Amniotic stem cell (primary cell): ENCODE measurements around the gene AGMAT.
A peak's percentile ranks its signal among the peaks of the same experiment; 100 is the strongest.

Experiments used
- DNase-seq: peaks from one replicate; lab custom pipeline; 2025; lab: John Stamatoyannopoulos, UW

AGMAT gene

DNA sequence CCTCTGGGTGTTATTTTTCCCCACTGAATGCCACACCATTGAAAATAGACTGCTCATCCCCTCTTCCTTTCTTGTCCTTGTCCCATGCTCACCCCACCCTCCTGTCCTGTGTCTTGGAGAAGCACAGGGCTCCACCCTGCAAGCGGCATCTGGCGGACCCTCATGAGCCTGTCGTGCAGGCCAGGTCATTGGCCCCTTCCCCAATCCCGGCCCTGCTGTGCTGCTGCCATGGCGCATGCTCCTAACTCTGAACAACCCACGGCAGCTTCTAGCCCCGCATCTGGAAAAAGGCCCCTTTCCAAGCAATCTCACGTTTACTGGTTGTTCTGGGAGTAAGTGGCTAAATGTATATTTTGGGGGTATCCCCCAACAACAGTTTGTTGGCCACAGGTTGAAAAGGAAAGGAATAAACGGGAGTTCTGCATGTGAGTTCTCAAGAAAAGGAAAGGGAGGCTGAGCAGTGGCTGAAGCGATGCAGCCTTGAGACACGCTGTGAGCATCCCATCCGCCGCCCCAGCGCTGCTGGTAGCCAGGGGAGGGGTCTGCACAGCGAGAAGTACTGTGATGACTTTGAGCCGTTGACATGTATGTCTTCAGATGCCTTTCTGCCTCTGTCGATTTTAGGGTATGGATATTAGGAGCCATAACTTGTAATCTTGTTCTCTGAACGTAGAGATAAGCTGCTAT lies 16.3 kb downstream of the AGMAT start:
- DNase-seq, result no peak

DNA sequence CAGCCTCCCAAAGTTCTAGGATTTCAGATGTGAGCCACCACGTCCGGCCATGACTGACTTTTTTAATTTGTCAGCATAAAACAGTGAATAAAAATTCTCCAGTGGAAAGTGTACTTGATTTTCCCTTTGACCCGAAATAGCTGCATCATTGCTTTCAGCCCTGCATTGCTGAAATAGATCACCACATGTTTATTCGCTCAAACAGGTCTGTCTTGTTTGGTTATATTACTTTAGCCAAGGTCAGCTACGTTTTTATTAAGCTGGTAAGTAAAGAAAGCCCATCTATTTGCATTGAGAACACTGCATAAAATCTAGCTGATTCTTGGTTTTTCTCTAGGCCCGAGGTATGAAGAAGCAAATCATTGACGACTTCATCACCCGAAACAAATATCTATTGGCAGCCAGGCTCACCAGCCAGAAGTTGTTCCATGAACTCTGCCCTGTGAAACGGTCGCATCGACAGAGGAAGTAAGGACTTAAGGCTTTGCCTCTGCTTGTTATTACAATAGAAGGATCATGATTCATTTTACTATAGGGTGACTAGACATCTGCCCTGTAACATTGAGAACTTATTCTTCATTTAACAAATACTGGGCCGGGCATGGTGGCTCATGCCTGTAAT lies 25.6 kb downstream of the AGMAT start:
- no peak for DNase-seq

DNA sequence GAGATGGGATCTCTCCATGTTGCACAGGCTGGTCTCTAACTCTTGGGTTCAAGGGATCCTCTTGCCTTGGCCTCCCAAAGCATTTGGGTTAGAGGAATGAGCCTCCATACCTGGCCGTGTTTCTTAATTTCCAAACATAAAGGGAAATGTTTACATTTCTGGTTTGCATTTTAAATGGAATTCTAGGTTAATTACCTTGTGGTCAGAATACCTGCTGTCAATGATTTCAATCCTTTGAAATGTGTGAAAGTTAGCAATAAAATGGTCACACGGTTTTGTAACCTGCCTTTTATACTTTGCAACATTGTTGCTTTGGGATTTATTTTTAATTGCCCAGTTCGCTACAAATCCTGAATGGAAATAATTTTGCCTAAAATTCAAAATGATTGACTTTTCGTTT lies 26.3 kb downstream of the AGMAT start:
- no peak for DNase-seq

DNA sequence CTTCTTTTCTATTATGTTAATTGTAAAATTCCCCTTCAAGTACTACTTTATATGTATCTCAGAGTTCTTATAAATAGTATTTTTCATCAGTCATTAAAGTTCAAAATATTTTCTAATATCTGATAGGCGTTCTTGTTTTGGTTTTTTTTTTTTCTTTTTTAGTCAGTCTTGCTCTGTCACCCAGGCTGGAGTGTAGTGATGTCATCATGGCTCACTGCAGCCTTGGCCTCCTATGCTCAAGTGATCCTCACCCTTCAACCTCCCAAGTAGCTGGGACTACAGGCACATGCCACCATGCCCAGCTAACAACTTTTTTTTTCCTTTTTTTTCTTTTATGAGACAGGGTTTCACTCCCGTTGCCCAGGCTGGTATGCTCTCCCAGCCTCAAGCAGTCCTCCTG lies 27.3 kb downstream of the AGMAT start:
- DNase-seq, result no peak

DNA sequence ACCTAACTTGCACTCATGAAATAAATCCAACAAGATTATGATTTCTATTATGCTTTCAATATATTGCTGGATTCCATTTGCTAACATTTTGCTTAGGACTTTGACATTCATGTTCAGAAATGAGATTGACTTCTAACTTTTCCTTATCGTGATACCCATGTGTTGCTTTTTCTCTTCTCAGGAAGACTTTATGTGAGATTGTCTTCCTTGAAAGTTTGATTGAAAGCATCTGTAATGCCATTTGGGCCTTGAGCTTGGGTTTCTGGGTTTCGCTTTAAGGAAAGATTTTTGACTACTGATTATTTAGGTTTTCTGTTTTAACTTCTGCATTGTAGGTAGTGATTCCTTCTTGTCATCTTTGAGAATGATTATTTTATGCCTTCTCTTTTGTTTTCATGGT lies 27.8 kb downstream of the AGMAT start:
- DNase-seq, result no peak

DNA sequence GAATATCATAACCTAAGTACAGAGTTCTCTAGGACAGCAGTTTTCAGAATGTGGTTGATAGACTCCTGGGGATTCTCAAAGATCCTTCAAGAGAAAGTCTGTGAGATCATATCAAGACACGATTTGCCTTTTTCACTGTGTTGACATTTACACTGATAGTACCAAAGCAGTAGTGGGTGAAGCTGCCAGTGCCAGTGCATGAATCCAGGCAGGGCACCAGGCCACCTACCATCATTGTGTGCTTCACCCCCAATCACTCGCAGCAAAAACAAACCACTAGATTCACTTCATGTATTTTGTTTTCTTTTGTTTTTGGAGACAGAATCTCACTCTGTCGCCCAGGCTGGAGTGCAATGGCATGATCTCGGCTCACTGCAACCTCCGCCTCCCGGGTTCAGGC lies 34.3 kb downstream of the AGMAT start:
- no peak for DNase-seq

DNA sequence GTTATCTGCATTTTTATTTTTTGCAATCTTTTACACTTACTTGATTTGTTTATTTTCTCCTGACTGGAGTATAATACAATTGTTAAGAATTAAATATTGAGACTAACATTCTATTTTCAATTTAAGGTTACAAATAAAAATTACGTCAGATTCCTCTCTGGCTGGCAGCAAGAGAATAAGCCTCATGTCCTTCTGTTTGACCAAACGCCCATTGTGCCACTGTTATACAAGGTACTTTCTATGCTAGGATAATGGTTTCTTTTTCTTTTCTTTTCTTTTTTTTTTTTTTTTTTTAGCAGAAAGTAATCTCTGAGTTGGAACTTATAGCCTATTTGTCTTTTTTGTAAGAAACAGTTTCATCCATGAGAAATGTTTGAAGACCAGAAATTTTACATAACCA lies 38.2 kb downstream of the AGMAT start:
- DNase-seq, result no peak

DNA sequence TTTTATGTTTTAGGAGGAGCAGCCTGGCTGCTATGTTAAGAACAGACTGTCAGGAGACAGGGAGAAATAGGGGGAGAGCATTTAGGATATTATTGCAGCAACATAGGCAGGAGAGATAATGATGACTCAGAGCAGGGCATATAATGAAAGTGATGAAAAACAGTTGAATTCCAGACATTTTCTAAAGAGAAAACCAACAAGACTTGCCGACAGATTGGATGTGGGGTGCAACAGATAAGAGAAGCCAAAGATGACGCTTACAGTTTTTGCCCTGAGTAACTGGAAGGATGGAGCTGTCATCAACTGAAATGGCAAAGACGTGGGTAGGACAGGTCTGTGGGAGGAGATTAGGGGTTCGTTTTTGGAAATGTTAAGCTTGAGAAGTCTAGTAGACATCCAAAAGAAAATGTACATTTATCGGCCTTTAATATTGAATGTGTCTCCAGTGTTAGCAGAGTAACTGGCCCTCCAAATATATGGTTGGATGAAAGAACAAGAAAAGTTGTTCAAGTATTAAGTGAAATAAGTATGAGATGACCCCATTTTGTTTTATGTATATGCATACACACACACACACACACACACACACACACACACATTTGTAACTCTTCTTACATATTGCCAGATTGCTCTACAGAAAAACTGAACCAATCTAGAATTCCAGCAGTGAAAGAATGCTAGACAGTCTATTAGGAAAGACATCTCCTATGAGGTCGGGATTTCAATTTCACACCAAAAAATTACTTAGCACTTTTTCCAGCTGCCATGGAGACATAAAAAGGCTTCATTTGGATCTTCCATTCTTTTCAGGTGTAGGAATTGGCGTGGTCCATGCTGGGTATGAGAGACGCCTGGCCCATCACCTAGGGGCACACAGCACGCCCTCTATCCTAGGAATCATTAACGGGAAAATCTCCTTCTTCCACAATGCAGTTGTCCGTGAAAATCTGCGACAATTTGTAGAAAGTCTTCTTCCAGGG lies 41.0 kb downstream of the AGMAT start:
- peak; percentile 2 for DNase-seq

DNA sequence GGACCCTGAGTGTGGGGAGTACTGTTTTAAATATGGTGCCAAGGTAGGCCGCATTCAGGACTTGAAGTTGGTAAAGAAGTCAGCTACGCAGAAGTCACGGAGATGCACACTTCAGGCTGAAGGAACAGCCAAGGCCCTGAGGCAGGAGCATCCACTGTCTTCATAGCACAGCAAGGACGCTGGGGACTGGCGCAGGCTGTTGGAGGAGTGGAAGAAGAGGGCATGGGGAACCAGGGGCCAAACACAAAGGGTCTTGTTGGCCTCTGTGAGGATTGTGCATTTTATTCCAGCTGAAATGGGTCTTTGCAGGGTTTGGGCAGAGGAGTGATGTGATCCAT lies 41.6 kb downstream of the AGMAT start:
- DNase-seq, result no peak

DNA sequence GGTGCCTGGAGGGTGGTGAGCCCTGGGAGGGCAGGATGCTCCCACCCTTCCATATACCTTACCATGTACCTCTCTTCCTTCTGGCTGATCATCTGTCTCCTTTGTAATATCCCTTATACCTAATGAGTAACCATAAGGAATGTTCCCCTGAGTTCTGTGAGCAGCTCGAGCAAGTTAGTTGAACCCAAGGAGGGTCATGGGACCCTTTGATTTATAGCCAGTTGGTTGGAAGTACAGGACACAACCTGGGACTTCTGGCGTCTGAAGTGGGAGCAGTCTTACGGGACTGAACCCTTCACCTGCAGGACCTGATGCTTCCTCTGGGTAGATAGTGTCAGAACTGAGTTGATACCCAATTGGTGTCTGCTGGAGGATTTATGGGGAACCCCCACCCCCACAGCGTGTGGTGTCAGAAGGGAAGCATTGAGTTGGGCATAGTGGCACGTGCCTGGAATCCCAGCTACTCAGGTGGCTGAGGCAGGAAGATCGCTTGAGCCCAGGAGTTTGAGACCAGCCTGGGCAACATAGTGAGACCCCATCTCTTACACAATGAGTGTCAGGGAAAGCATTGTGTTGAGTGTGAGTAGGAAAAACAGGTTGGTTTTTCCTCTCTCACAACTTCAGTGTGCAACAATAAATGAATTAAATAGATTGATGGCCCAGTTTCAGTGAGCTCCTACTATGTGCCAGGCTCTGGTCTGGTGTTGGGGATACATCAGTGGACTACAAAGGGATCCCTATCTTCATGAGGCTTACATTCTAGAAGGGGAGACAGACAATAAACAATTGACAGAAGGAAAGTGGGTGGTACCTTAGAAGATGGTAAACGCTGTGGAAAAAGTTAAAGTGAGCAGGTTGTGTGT lies 42.2 kb downstream of the AGMAT start:
- DNase-seq, result no peak

DNA sequence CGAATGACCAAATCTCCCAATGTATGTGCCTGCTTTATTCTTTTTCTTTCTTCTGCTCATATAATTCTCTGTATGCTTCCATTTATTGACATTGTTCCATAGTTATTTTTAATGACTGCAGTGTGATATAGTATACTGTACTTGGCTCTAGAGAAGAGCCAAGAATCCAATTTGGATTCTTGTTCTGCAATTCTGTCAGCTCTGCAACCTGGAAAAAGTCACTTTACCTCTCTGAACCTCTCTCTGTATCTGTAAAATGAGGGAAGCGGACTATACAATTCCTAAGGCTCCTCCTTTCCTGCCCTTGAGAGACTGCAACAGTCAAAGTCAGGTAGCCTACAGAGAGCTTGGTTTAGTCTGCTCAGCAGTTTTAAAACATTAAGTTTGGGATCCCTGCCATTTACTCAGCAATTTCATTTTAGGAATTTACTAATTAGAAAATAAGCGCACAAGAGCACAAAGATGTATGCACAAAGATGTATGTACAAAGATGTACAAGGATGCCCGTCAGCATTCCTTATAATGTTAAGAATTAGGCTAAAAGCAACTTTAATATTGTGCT lies 43.5 kb downstream of the AGMAT start:
- DNase-seq, result no peak

DNA sequence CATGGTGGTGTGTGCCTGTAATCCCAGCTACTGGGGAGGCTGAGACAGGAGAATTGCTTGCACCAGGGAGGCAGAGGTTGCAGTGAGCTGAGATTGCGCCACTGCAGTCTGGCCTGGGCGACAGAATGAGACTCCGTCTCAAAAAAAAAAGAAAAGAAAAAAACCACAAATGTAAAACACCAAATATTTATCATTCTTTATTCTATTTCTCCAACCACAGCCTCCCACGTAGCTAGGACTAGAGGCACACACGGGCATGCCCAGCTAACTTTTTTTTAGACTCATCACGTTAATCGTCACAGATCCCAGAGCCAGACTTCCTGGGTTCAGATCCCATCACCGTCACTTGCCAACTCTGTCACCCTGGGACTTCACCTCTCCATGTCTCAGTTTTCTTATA lies 44.7 kb downstream of the AGMAT start:
- DNase-seq, result no peak

DNA sequence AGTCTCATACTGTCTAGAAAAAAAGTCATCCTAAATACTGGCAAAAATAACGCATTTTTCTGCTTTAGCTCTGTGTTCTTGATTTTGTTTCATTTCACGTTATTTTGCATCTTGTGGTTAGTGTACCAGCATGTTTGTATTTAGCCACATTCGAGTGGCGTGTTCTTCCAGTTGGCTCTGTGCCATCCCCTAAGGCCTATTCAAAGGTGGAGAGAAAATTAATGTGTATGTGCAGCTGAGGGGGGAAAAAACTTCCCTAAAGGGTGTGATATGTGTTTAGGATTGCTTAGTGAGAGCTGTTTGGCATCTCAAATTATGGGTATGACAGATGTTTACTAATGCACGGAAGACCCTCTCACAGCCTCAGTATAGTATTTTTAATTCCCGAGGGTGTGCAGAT lies 46.1 kb downstream of the AGMAT start:
- DNase-seq, result no peak

DNA sequence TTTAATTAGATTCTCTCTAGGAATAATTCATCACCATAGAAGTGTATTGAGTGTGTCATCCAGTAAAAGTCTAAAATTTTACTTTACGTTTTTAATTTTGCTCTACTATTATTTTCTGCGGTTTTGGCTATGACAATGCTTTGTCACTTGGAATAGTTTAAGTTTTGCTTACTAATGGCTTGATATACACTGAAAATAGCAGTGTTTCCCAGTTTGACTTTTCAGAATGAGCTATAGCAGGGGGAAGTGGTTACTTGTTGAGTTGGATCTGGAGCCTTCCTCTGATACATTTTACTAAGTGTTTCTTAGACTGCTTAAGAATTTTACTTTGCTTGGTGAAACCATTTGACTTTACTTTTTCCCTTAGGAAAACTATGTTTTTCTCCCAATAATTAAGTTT lies 53.2 kb downstream of the AGMAT start:
- no peak for DNase-seq

DNA sequence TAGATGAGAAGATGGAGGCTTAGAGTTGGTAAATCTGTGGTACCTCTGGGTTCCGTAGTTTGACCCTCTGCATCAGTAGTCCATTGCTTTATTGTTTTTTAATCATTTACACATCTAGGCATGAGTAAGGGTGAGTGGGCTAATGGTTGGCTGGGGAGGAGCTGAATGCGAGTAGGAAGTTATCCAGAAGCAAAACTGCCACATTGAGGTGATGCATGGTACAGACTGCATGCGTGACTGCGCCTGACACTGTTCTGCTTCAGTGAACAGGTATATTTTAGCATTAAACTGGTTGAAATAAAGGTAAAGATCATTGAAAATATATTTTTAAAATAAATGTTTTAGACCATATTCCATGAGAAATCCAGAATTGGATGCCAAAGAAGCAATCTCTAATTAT lies 53.8 kb downstream of the AGMAT start:
- DNase-seq, result no peak

DNA sequence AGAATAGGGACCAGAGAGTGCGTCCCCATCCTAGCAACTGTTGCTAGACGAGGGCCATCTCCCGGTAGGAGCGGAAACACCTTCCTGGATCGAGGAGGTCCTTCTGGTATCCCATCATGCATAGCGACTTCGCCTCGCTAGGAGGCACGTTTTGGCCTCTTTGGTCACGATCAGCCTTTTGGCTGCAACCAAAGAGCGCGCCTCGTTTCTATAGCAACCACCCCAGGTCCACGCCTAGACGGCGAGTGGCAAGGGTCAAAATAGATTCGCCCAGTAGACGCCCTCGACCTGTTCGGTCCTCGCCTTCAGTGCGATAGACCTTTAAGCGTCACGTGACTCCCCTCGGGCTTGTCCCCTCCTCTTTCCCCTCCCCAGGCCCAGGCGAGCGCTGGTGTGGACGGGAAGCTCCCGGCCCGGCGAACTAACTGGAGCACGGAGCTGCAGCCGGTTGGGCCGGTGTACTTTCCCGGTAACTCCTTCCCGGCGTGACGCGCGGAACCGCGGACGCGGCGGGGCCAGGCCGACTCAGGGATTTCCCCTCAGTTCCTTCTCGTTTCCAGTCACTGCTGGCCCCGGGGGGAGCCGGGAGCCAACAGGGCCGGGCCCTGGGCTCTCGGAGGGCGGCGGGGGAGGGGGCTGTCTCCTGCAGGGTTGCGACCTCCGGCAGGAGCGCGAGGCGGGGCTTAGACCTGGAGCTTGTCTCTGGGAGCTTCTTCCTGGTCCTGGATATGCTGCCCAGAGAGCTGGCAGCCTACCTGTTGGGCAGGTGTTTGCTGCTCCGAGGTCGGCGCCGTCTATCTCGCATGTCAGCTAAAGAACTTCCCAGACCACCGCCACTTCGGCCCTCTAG lies 58.1 kb downstream of the AGMAT start, which contains the start of gene DNAJC16:
Gene DNAJC16 (plus strand): TSS at position 359 of the 850 bp plus-strand sequence. CDS start 2,258 bp downstream, outside the sequence.
- DNase-seq, result peak; percentile 100

DNA sequence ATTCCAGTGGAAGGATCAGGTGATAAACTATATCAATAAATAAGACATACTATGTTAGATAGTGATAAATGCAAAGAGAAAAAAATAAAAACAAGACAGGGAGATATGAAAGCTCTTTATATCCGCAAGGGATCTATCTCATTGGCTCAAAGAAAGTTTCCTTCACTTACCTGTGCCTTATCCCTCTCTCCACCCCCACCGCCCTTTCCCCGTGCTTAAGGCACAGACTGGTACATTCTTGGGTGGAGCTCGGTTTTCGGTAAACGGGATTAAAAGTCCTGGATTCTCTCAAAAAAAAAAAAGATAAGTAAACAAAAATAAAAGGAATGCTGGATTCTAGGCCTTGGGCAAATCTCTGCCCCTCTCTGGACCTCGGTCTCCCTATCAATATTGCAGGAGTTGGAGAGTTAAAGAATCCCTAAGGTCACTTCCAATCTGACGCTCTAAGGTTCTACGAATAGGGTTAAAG lies 58.8 kb downstream of the AGMAT start:
- DNase-seq, result no peak

DNA sequence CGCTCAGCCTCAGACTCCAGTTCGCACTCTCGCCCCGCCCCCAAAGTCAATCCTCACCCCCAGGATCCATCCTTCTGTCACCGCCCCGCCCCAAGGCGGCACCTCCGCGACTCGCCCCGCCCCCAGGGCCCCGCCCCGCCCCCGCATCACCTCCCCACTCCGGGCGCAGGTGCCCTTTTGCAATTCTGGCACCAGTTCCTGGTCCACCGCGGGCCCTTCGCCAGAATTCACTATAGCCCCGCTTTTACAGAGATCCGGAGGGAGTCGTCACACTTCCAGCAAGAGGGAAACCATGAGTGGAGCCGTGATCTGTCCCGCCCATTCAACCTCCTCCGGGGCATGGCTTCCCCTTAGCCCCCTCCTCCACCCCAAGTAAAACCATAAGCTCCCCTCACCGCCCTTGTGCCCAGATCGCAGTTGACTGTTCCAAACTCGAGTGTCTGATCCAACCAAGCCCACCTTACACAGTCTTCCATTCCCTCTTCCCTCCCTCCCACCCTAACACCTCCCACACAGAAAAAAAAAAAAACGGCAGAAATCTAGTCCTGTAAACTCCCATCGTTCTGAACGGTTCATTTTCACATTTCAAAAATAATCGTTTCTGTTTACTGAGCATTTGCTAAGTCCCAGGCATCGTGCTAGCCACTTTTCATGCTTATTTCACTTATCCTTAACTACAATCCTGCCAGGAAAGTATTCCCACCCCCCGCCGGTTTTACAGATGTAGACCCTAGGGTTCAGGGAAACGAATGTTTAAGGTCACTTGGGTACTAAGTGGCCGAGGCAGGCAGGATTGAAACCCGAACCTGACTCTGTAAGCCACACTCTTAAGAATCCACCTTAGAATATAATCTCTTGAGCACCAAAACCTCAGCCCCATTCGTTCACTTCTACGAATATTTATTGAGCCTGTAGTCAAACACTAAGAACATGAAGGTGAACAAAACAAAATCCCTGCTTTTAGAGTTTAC lies 59.5 kb downstream of the AGMAT start:
- DNase-seq, result no peak
